SK-N-MC (cell line): Measurements from ENCODE around the gene CDCA4.

Experiments used
- EZH2 ChIP-seq: fragments of 200-600 bp; sonication (generic); IDR thresholded peaks from one replicate; pipeline ENCODE4 v1.6.1; 2017; ENCODE audit warnings: antibody characterized with exemption
- FOXP2 ChIP-seq: optimal IDR thresholded peaks from 2 replicates; pipeline ENCODE3; 2011; ENCODE audit warnings: mild to moderate bottlenecking, moderate library complexity; ENCODE audit not compliant: insufficient read depth; ENCODE audit errors: extremely low read length, control extremely low read depth
- POLR2AphosphoS5 ChIP-seq: IDR thresholded peaks from 2 replicates; pipeline ENCODE4 v1.6.1; 2012; ENCODE audit warnings: mild to moderate bottlenecking, low read depth, low read length, borderline replicate concordance

- TF ChIP-seq POLR2AphosphoS5: no peak
- no peak for TF ChIP-seq EZH2
- no peak for TF ChIP-seq FOXP2
Measured at GRCh38 chr14:104964546-104964945, 56.3 kb downstream of the CDCA4 start.
